Vagina (tissue), 2 donors: ENCODE data around the gene CETN1.

Experiments used
- CTCF ChIP-seq, 3 experiments: fragments of 450-650 bp in 2 of 3; fragments of 200-600 bp in 1 of 3; sonication (generic) in 1 of 3; IDR thresholded peaks; one replicate each; pipeline ENCODE4 v1.5.1; 2017 to 2019; ENCODE audit warnings: antibody characterized with exemption in 3 of 3, mild to moderate bottlenecking in 2 of 3, moderate library complexity in 2 of 3
- POLR2A ChIP-seq, 2 donors: fragments of 450-650 bp; IDR thresholded peaks; one replicate each; pipeline ENCODE4 v1.6.1; 2017; ENCODE audit warnings: antibody characterized with exemption in 2 of 2, mild to moderate bottlenecking in 2 of 2, moderate library complexity in 2 of 2
- POLR2AphosphoS5 ChIP-seq, 2 donors: sonication (generic); formaldehyde crosslinking; IDR thresholded peaks; one replicate each; pipeline ENCODE4 v1.9.0; 2017; ENCODE audit warnings: antibody characterized with exemption in 2 of 2, mild to moderate bottlenecking in 2 of 2, low read depth in 1 of 2; ENCODE audit not compliant: insufficient read depth in 1 of 2

DNA sequence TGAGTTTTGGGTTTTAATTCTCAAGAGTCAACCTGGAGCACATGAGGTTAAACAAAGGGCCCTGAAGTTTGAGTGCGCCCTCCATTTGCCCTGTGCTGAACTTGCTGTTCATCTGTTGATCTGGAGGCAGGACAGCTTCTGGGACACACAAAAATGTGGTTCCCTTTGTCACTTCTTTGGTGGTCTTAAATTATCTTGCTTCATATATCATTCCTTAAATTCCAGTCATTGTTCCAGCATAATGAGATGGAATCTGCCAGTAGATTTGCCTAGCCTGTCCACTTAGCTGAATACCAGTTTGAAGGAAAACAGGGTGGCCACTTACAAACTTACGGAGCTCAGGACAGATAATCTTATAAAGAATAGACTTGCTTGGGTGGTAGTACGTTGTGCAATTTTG lies 916 bp downstream of the CETN1 start:
- TF ChIP-seq CTCF (IDR thresholded peaks at IDR 0.05) (no peak), POLR2AphosphoS5 (IDR thresholded peaks at IDR 0.05; ENCODE audit: insufficient read depth in 1 of 2, low read depth in 1 of 2) (no peak), POLR2A (IDR thresholded peaks at IDR 0.05) (no peak)
